TTC549 (cell line): ENCODE results near the gene FSTL4.

ENCODE experiments used
- FAIRE-seq: peaks from 2 replicates; lab custom pipeline; 2012; peaks lifted over from hg19 to GRCh38; lab: Jason Lieb, UNC

Gene FSTL4

DNA sequence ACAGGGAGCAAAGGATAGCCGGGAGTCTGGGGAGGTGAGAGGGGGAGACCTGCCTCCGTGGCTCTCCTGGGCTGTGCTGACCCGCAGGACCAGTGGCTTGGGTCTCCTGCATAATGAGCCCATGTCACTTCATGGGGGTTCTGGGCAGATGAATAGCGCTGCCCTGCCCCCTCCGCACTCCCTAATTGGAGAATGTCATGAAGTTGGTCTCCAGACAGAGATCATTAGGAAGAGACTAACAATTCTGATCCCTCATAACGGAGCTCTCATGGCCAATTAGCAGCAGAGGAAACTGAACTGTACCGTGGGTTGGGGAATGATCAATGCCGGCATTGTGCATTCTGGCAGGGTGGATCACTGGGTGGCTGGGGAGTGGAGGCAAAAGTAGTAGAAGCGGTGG, 186.1 kb downstream of the FSTL4 start:
- FAIRE-seq = no peak

DNA sequence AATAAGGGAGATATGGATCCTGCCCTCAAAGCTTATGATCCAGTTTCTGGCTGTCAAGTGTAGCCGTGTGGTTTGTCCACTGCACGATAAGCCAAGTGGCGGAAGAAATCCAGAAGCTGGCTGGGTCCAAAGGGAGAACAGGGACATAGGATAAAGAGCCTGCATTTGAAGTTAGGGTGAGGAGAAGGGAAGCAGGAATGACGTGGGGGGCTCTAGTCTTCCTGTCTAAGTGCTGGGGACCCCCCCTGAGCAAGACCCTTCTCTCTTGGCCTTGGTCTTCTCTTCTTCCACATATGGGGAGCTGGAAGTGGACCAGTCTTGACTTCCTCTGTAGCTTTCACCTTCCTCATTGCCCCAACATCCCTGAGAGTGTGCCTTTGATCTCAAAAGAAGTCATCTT, 186.6 kb downstream of the FSTL4 start:
- no peak for FAIRE-seq

DNA sequence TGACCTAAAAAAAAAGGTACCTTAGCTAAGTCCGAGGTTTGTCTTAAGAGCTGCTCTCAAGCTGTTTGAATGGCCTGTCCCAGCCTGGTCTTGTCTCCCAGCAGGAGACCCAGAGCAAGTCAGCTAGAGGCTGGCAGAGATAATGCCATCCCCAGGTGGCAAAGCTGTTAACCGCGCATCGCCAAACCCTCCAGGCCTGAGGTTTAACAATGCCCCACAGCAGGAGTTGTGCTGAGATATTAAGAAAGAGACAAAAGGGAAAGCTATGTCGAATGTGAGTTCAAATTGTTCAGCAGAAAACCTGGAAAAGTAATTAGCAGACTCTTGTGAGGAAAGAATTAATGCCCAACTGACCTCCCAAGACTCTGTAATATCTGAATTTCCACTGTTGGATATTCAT, 187.1 kb downstream of the FSTL4 start:
- no peak for FAIRE-seq

DNA sequence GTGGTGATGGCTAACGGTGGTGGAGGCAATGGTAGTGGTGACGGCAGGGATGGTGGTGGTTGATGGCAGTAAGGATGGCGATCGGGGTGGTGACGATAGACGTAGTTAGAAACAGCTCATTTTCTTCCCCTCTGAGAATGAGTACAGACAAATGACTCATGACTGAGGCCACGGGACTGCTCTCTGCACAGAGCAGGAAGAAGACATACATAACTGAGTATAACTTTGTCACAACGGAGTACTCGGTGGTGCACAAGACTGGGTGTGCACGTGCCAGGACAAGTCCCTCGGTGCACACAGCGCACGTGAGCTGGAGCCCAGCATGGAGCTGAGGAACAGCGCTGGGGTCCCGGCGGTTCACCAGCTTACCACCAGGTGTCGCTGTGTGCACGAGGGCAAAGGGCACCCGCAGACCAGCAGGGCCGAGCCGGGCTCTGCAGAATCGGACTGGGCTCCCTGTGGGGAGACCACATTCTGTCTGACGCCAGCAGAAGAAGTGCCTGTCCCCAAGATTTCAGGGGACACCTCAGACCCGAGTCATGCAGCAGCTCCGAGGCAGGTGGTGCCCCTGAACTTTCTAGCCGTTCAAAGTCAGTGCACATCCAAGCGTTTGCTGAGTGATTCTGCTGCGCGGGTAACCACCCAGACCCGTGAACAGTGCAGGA, 188.6 kb downstream of the FSTL4 start:
- FAIRE-seq = no peak

DNA sequence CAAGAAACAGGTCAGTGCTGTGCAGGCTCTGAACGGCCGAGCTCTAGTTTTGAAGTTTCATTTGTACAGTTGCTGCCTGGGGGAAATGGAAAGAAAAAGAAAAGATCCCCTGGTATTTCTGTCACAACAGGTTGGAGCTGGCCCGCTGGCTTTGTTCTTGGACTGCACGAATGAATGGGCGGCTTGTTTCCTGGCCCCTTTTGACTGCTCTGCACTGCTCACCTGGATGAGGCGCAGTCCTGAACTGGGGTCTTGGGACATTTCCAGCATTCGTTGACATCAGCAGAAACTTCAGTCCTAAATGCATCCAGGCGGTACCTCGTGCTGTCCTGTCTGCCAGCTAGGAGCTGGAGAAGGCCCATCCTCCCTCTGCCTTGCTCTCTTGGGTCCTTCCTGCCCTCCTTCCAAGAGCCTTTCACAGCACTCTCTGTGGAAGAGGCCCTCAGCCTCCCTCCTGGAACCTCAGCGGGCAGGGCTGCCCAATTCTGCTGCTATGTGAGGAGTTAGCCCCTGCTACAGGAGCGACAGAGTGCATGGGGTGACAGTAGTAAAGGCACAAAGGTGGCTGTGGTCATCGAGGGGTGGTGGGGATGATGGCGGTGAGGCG, 189.2 kb downstream of the FSTL4 start:
- no peak for FAIRE-seq

DNA sequence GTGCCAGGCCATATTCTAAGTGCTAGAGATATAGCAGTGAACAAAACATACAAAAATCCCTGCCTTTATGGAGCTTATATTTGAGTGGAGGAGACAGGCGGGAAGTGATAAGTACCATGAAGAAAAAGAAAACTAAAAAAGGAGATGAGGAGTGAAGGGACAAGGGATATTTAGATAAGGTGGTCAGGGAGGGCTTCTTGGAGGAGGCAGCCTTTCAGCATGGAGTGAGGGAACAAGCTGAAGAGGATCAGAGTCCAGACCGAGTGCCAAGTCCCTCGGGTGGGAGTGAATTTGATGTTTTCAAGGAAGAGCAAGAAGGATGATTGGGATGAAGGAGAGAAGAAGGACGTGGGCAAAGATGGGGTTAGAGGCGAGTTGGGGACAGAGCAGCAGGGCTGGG, 190.5 kb downstream of the FSTL4 start:
- FAIRE-seq = no peak

DNA sequence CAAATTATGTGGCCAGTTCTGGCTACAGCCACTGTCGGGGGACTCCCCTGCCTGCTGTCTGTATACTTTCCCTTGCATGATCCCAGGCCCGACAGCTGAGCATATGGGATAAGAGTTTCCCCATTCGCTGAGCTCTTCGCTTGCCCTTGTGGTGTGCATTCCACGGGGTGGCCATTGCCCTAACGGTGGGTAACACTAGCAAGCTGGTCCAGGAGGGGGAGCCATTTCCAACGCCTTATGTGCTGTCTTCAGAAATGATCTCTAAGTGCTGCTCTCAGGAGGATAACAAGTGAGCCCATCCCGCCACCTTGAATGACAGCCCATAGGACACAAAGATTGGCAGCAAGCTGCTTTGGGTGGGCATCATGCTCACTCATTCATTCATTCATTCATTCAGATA, 190.9 kb downstream of the FSTL4 start:
- FAIRE-seq = no peak

DNA sequence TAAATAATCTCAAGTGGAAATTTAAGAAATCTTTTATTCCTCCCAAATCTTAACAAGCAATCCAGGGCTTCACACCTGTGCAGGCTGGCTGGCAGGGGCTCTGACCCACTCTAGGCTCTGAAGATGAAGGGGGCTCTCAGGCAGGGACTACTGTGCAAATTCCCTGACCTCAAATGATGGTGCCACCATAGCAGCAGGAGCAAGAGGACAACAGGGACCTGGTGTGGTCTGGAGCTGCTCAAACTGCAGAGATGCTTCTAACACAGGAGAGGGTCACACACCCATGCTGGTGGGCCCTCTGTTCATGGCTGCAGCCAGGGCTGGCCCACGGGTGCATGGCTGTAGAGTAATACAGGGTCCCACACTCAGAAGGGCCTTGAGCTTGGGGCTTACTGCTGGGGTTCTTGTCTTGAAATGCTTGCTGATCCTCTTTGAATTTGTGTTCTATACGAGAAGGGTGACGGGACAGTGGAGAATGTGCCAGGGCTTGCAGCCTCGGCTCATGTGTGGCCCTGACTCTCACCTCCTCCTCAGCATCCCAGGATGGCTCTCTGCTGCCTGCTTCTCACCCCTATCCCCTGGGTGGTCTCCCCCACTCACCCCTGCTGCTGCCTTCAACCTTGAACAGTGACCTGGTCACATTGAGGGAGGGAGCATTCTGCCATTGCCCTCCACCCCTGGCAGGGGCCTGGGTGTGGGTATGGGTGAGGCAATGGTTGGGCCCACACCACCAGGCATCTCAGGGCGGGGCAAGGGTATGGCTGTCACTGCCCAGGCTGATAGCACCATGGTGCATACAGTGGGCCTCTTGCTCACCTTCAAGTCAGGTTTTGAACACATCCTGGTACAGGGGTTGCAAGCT, 191.7 kb downstream of the FSTL4 start:
- no peak for FAIRE-seq

DNA sequence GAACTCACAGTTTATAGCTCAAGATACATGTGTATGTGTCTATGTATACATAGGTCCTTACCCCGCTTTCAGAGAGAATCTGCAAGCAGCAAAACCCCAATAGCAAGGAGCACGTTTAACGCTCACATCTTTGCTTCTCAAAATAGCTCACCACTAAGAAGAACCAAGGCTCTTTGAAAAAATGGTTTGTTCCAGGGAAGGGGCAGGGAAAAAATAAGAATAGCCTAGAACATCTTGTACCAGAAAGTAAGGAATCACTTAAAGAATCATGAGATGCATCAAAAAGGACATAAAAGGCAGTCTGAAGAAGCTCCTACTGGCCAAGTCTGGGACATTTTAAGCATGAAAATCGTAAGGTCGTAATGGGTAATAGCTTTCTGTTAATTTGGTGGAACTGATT, 196.4 kb downstream of the FSTL4 start:
- no peak for FAIRE-seq

DNA sequence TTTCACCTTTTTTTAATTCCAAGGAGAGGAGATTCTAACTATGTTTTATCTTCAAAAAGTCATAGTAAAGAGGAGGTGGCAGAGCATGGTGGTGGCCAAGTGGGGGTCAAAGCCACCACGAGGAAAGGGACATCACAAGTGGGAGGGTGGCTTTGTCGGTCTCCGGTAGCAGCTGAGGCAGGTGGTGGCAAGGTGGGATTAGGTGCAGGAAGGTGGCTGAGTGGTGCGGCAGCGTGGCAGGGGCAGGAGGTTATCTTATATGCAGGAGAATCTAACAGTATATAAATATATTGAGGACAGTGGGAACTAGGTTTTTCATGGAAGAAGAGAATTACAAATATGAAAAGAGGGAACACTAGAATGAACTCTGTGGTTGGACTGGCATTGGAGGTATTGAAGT, 196.8 kb downstream of the FSTL4 start:
- FAIRE-seq = no peak

DNA sequence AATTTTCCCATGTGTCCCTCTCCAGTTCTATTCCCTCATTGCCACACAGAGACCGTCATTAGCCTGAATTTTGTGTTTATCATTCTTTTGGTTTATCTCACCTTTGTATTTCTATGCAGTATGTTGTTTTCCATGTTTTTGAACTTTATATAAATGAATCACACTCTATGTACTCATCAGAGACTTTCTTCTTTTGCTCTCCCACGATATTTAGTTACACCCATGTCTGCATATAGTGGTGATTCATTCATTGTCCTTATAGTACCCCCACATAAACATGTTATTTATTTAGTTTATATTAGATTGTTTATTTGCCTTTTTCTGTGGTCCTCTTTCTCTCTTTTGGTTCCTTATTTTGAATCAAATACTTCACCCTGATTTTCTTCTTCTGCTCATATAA, 199.7 kb downstream of the FSTL4 start:
- FAIRE-seq = no peak

DNA sequence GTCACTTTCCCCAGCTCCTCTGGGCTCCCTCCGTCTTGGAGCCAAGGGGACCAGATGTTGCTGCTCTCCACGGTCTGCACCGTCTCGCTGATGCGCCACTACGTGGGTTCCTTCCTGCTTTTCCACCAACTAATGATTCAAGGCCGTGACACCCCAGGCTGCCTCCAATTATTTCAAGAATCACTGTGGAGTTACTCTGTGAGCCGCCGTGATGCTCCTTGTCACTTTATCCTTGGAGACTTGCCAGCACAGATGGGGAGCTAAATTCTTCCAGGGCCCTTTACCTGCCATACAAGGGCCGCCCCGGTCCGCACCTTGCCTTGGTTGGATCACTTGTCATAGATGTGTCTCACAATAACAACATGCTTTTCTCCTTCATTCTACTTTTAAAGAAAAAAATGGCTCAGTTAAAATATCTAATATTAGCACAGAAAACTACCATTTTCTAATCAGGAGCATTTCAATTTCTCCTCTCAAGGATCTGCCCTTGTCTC, 202.0 kb downstream of the FSTL4 start:
- no peak for FAIRE-seq

DNA sequence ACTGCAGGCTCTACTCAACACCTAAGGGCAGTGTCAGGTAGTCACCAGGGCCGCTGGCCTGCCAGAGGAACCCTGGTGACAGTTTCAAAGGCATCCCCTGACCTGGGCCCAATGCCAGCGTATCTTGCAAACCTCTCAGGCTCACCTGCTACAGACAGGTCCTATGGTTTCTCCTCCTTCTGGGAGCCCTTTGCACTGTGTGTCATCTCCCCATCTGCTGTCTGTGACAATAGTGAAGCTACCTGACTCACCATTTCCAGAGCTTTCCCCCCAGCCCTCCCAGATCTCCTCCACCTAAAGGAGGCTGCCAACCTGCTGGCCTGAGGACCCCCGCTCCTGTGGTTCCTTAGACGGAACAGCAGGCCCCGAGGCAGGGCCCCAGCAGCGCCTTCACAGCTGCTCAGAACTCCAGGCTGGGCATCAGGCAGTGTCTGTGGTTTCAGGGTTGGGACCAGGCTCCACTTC, 203.1 kb downstream of the FSTL4 start:
- FAIRE-seq = no peak

DNA sequence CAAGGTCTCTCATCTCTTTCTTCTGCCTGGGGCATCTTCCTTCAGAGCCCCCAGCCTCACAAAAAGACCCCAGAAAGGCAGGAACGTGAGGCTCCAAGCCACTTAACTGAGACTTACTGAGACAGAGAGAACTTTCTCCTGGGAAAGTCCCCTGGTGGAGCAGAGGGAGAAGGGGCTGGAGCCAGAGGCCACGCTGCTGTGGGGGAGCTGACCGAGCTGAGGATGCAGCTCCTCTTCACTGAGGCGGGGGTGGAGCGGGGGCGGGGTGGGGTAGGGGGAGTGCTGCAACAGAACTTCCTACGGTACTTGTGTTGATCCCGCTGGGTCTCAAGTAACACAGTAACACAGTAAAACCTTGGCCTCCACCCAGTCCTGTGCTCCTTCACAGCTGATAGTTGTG, 204.0 kb downstream of the FSTL4 start:
- FAIRE-seq = no peak

DNA sequence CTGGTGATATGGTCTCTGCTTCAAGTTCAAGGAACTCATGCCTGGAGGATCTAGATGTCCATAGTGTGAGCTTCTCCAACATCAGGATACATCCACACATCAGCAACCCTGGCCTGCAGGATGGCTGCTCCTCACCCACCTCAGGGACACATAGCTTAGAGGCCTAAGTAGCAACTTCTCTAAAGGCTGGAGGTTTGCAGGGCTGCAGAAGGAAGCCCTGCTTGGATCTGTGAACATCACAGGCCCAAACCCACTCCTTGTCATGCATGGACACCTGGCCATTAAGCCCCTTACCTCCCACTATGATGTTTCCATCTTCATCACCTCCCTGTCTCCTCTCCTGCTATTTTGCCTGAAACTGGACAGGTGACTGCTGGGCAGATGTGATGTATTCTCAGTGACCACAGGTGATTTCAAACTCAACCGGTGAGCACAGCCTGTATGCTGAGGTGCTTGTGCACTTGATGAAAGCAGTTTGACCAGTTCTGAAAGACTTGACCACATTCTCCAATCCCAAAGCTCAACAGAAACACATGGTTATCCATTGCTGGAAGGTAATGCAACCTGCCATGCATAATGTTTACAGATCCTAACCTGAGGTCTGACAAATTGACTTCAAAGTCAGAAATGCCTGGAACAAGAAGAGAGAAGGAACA, 205.2 kb downstream of the FSTL4 start:
- FAIRE-seq = no peak

DNA sequence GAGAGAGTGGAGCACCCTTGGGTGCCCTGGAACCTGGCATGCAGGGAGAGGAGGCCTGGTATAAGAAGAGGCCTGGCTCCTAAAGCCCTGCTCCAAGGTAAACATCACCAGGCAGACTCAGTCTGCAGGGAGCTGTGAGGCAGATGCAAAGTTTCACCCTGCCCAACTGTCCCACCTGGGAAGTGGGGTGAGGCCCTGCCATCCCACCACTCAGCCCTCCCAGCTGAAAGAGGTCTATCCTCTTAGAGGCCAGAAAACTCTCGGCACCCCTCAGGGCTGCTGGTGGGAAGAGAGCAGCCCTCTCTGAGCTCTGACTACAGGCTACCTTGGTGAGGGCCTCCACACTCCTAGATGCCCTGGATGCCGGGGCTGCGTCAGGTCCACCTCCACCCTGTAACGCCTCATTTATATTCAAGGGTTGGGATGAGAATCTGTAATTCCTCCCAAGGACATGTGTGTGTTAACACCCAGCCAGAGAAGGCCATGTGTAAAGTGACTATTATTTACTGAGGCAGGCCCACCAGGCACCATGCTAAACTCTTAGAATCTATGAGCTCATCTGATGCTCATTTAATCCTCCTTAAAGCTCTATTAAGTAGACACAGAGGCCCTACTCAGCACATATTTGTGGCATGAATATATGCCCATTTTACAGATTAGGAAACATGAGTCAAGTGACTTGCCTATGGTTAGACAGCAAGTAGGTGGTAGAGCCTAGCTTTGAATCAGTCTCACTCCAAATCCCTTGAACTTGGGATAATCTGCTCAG, 205.9 kb downstream of the FSTL4 start:
- FAIRE-seq = no peak

DNA sequence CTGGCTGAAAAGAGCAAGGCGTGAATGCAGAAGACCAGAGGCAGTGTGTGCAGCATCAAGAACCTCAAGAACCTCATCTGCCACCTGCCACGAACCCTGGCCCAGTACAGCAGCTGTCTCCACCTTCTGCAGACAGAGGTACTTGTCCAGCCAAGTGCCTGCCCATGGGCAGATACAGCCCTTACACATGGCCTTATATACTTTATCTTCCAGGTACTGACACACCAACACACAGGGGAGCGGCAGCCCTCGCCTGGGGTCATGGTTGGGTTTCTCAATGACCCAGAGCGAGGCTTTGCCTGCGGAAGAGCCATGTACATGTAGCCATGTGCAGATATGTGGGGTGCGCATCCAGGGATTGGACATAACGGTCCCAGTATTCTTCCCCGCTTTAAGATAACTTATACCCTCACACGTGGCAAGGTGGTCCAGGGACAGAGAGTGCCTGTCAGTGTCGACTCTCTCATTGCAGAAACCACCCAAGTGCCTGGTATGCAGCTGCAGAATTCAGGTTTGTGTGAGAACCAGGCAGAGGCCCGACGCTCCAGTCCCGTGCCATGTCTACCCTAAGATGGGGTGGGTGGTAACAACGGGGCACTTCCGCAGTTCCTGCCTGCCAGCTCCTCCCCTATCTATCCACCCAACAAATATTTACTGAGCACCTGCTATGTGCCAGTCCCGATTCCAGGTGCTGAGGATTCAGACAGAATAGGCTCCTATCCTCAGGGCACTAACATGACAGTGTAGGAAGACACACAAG, 206.9 kb downstream of the FSTL4 start:
- no peak for FAIRE-seq

DNA sequence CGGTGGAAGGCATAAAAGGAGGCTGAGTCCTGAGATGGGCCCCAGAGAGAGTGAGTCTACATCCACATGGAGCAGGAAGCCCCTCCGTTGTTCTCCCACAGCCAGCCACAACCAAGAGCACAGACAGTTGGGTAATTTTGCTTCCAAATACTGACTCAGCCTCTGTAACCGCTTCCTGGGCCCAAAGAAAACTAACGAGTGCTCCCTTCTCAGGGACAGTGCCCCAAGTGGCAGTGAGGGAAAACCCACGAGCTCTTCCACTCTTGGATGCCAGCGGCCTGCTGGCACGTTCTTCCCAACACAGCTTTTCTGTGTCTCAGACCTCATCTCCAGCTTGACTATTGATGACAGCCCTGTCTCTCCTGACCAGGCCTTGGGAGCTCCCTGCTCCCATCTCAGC, 207.6 kb downstream of the FSTL4 start:
- FAIRE-seq = no peak

DNA sequence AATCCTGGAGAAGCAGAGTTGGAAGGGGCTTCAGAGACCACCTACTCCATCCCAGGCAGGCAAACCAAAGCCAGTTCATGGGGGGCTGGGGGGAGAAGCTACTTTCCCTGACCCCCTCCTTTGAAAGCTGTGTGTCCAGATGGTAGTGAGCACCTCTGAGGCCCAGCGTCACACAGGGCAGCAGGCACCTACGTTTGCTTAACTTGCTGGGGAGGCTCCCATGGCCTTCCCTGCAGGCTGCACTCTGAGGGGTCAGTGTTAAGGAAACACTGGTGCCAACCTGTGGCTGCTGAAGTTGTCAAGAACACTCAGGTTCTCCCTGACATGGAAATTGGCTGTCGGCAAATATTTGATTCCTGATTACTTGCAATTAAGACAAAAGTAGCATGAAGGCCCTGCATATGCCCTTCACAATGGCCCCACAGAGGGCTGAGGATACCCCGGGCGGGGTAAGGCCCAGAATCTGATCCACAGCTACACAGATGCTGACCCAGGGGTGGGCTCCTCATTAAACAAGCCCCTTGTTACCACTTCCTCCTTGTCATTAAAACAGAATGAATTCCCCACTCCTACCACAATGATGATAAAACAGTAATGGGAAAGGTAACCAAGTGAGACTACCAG, 208.5 kb downstream of the FSTL4 start:
- no peak for FAIRE-seq

DNA sequence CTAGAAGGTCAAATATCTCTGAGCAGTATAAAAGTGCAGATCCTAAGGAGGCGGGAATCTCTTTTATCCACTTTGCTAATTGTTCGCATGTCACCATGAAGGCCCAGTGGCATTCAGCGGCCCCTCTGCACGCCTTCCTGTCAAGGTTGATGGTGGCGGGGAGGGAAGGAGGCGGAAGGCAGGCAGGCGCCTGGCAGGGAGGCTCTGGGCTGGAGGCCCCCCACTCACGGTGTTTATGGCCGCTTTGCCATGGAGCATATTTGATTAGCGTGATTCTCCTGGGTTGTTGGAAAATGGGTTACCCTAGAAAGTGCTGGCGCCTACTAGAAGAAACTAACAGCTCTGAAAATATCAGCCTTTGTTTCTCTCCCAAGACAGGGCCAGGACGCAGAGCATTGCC, 209.6 kb downstream of the FSTL4 start:
- FAIRE-seq = no peak
